ENCODE measurements around the gene PCED1B. TPM values are rescaled to one million over a fixed set of nuclear protein-coding genes. Genes with fewer than 3 reads are reported as not detected.

The PCED1B gene
- total RNA-seq, 1 donor from 2014 or later, result 0.41 TPM

DNA sequence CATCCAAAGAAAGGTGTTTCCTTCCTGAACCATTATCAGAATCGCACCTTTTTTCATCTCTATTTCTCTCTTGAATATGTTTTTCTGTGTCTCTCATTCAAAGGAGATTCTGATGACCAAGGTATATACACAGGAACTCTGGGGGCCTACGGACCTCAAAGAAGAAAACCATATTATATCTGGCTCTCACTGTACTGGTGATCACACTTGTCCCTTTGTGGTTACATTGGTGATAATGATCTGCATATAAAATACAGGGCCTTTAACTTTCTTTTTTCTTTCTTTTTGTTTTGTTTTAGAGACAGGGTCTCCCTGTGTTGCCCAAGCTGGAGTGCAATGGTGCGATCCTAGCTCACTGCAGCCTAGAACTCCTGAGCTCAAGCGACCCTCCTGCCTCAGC lies 185.5 kb downstream of the PCED1B start:
- TF ChIP-seq, protein P1, sequence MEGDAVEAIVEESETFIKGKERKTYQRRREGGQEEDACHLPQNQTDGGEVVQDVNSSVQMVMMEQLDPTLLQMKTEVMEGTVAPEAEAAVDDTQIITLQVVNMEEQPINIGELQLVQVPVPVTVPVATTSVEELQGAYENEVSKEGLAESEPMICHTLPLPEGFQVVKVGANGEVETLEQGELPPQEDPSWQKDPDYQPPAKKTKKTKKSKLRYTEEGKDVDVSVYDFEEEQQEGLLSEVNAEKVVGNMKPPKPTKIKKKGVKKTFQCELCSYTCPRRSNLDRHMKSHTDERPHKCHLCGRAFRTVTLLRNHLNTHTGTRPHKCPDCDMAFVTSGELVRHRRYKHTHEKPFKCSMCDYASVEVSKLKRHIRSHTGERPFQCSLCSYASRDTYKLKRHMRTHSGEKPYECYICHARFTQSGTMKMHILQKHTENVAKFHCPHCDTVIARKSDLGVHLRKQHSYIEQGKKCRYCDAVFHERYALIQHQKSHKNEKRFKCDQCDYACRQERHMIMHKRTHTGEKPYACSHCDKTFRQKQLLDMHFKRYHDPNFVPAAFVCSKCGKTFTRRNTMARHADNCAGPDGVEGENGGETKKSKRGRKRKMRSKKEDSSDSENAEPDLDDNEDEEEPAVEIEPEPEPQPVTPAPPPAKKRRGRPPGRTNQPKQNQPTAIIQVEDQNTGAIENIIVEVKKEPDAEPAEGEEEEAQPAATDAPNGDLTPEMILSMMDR (conservative IDR thresholded peaks at IDR 0.05), result no peak
- DNase-seq (ENCODE audit: extremely low spot score, unreplicated experiment), result no peak
- Mint-ChIP-seq H3K4me3 (no peak overlapping the region), H3K36me3 (no peaks in the 10 kb centered on the region), H3K27me3 (no peaks in the 10 kb centered on the region), H3K9me3 (no peaks in the 10 kb centered on the region), H3K4me1 (ENCODE audit: unreplicated experiment) (no peaks in the 10 kb centered on the region), H3K27ac (no peak overlapping the region)

DNA sequence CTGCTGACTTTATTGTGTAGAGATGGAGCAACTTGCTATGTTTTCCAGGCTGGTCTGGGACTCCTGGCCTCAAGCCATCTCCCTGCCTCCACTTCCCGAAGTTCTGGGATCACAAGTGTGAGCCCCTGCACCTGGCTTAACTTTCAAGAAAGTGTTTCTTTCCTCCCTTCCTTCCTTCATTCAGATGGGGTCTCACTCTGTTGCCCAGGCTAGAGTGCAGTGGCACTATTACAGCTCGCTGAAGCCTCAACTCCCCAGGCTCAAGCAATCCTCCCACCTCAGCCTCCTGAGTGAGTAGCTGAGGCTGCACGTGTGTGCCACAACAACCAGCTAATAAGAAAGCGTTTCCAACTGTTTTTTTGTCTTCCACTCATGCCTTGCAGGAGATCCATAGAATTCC lies 186.0 kb downstream of the PCED1B start:
- Mint-ChIP-seq H3K36me3 (no peaks in the 10 kb centered on the region), H3K27me3 (no peaks in the 10 kb centered on the region), H3K4me1 (ENCODE audit: unreplicated experiment) (no peaks in the 10 kb centered on the region), H3K9me3 (no peaks in the 10 kb centered on the region), H3K27ac (no peak overlapping the region), H3K4me3 (no peak overlapping the region)
- TF ChIP-seq, protein P1 (conservative IDR thresholded peaks at IDR 0.05), result no peak
- no peak for DNase-seq (ENCODE audit: extremely low spot score, unreplicated experiment)

DNA sequence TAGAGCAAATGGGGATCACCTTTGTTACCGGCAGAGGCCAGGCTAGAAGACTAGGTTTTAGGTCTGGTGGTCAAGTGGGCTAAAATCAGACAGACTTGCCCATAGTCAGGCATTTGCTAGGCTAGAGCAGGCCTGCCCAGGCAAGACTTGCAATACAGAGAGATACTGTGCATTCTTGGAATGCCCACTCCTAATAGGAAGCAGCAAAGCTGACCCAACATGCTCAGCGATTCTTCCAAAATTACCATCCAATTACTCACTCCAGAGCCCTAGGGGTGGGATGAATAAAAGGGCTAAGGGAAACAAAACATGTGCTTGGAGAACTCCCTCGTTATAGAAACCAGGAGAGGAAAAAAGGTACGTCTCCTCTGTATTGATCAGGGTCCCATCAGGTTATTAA lies 188.2 kb downstream of the PCED1B start:
- TF ChIP-seq, protein P1 (conservative IDR thresholded peaks at IDR 0.05), result no peak
- Mint-ChIP-seq H3K9me3 (no peaks in the 10 kb centered on the region), H3K27ac (no peak overlapping the region), H3K36me3 (no peaks in the 10 kb centered on the region), H3K4me3 (no peak overlapping the region), H3K4me1 (ENCODE audit: unreplicated experiment) (peaks cover 7% of the 10 kb centered on the region), H3K27me3 (no peaks in the 10 kb centered on the region)
- DNase-seq (ENCODE audit: extremely low spot score, unreplicated experiment), result no peak

DNA sequence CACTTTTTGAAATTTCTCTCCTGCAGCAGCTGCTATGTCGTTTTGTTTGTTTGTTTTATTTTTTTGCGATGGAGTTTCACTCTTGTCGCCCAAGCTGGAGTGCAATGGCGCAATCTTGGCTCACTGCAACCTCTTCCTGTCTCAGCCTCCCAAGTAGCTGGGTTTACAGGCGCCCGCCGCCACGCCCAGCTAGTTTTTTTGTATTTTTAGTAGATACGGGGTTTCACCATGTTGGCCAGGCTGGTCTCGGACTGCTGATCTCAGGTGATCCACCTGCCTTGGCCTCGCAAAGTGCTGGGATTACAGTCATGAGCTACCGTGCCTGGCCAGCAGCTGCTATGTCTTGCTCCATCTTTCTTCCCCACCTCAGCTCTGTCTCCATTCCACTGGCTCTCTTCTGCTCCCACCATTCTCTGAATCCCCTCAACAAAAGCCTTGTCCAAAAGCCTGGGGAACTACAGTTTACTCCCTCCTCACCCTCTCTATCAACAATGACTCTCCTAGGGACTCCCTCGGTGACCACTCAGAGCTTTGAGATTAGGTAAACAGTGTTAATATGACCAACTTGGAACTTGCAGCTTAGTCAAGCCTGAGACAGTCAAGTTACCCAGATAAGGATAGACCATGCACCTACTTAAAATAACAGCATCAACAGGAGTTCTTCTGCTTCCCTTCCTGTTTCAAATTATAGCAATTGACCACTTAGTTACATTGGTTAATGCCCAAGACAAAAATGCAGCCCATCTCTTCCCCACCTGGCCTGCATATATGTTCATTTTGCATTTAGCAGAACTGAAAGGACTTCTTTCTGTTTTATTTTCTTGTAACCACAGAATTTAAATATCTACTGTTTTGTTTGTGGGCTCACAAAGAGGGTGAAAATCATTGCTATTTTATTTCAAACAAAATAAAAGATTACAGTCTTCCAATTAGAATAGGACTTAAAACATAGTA lies 189.4 kb downstream of the PCED1B start:
- Mint-ChIP-seq H3K27me3 (peaks cover under 1% of the 10 kb centered on the region), H3K36me3 (no peaks in the 10 kb centered on the region), H3K4me1 (ENCODE audit: unreplicated experiment) (peaks cover 7% of the 10 kb centered on the region), H3K4me3 (no peak overlapping the region), H3K27ac (no peak overlapping the region), H3K9me3 (no peaks in the 10 kb centered on the region)
- TF ChIP-seq, protein P1 (conservative IDR thresholded peaks at IDR 0.05), result no peak
- no peak for DNase-seq (ENCODE audit: extremely low spot score, unreplicated experiment)

DNA sequence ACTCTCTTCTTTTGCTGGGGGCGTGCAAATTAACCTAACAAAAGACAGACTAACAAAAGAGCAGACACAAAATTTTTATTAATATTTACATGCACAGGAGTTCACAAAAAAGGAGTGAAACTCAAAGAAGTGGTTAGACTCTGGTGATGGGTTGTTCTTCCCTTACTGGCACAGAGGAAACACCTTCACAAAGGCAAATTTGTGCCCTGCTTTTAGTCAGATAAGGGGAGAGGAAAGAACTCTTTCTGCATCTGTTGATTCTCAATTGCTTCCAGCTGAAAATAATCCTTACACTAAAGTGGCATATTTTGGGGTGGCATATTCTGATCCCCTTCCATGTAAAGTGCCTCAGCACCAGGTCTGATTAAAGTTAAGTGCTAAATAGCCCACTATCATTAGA lies 190.5 kb downstream of the PCED1B start:
- TF ChIP-seq, protein P1 (conservative IDR thresholded peaks at IDR 0.05), result no peak
- peaks cover 7% of the 10 kb centered on the region for H3K4me1 Mint-ChIP-seq (ENCODE audit: unreplicated experiment)
- H3K9me3 Mint-ChIP-seq, result no peaks in the 10 kb centered on the region
- H3K27me3 Mint-ChIP-seq, result peaks cover 2% of the 10 kb centered on the region
- no peak for DNase-seq (ENCODE audit: extremely low spot score, unreplicated experiment)
- H3K4me3 Mint-ChIP-seq, result no peak overlapping the region
- H3K36me3 Mint-ChIP-seq, result no peaks in the 10 kb centered on the region
- no peak overlapping the region for H3K27ac Mint-ChIP-seq
